RPMI8226 (cell line): ENCODE results near the gene ZNF746.

Experiments used
- DNase-seq: peaks from one replicate; pipeline ENCODE4 v3.0.0-alpha.2; 2015

The ZNF746 gene

DNA sequence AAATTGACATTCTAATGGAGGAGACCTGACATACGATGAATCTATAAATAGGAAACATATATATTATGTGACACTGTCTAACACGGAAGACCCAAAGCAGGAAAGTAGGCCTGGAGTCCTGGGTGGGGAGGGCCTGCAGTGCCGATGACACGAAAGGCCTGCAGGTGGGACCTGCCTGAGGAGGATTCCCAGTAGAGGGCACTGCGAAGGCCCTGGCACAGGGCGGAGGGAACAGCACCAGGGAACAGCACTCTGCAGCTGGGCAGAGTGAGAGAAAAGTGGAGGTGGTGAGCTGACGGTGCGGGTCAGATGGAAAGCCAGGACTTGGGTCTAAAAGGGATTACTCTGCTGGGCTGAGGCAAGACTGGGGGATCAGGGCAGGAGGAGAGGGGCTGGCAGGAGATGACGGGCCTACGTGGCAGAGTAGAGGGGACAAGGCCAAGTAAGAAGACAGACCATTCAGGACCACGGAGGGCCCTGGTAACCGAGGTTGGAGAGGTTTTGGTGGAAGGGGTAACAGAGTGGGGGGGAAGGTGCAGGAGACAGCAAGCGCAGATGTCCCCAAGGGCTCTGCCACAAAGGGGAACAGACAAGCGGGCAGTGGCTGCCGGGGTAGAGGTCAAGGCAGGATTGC lies 8.1 kb downstream of the ZNF746 start:
- DNase-seq = no peak

DNA sequence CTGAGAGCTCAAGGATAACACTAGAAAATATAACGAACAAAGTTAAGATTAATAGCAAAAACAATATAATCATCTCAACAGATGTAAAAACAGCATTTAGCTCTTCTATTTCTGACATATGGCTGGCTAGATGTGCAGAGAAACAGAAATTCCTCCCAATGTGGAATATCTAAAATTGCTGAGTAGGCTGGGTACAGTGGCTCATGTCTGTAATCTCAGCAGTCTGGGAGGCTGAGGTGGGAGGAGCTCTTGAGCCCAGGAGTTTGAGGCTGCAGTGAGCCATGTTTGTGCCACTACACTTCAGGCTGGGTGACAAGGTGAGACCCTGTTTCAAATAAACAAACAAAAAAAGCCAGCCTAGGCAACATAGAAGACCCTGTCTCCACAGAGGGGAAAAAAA lies 18.0 kb downstream of the ZNF746 start:
- no peak for DNase-seq

DNA sequence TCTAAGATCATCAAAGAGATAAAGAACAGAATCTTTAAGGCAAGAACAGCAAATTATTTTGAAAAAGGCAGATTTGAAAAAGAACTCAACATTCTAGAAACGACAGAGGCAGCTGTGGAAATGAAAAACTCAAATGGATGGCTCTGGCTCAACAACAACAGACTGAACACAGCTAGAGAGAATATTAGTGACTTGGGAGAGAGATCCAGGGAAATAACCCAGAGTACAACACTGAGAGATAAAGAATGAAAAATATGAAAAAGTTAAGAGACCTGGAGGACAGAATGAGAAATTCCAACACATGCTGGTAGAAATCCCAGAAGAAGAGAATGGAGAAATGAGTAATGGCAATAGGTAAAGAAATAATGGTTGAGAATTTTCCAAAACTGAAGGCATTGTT lies 18.9 kb downstream of the ZNF746 start:
- DNase-seq = no peak

DNA sequence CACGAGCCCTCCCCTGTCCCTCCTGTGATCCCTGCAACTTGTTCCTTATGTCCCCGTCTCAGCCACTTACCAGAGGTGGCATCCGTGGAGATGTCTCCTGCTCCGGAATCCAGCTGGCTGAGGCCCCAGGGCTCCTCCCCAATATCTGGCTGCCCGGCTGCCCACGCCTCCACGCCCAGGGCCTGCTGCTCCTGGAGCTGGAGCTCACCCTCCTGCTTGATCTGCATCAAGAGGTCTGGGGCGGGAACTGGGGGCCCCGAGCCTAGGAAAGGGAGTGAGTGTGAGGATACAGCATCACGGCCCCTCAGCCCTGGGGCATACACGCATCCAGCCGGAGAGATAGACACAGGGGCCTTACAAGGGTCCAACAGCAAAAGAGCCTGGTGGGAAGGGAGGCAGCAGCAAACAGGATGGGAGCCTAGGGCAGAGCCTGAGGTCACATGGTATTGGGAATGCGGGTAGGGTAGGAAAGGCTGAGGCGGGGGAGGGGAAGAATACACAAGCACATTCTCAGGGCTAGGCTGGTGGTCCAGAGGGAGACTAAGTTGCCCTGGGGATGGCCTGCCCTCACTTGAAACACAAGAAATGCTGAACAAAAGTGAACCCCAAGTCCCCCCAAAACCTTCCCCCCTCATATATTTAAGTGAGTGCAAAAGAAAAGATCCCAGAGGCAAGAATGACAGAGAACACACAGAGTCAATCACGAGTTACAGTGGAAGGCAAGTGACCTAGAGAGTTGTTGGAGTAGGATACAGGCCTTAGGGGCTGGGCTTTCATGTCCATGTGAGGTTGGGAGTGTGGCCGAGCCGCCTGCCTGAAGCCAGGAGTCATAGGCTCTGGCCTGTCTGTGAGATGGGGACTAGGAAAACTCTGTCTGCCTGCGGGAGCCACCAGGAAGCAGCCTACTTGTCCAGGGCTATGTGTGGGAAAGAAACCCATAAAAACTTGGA lies 19.8 kb downstream of the ZNF746 start:
- DNase-seq = no peak

DNA sequence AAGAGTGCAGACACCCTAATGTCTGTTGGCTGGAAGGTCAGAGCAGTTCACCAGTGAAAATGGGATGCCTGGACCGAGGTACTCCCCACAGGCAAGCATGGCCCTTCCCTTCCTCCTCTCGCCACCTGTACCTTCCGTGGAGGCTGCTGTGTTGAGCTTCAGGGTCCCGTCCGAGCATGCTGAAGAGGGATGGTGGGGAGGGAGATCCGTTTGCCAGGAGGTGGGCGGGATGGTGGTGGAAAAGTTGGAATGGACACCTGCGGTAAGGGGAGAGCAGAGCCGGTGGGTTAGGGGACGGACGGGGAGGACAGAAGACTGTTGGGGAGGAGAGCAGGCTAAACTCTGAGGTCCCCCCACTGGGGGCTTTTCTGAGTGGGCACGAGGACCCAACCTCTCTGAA lies 20.8 kb downstream of the ZNF746 start:
- no peak for DNase-seq

DNA sequence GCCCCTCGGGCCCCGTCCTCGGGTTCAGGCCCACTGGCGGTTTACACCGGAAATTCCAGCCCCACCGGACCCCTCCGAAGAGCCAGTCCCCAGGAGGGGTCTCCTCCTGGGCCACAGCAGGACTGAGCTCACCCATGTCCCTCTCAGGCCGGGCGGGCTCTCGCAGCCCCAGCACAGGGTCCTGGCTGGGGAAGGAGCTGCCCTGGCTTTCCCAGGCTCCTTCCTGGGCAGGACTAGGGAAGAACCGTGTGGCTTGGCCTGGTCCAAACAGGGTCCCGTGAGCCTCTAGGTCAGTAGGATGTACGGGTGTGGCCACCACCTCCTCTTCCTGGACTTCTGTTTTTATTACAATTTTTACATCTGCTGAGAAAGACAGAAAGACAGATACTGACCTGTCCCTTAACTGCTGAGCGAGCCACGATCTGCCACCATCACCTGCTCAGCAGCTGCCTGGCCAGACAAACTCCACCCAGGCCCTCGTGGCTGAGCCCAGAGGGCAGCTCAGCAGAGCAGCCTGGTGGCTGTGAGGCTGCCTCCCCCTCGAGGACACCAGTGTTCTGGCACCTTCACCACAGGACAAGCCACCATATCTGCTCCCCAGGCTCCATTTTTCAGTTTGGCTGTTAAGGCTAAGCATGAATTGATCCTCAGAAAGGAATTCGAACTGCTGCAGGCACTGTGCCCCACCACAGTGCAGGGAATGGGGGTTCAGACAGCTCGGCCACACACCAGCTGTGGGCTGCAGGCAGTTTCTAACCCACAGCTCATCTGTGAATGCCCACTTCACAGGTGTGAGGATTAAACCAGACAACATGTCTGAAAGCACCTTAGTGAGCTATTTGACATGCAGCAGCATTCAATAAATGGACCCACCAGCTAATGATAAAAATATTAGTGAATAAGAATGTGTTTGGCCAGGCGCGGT lies 22.2 kb downstream of the ZNF746 start:
- DNase-seq = no peak

DNA sequence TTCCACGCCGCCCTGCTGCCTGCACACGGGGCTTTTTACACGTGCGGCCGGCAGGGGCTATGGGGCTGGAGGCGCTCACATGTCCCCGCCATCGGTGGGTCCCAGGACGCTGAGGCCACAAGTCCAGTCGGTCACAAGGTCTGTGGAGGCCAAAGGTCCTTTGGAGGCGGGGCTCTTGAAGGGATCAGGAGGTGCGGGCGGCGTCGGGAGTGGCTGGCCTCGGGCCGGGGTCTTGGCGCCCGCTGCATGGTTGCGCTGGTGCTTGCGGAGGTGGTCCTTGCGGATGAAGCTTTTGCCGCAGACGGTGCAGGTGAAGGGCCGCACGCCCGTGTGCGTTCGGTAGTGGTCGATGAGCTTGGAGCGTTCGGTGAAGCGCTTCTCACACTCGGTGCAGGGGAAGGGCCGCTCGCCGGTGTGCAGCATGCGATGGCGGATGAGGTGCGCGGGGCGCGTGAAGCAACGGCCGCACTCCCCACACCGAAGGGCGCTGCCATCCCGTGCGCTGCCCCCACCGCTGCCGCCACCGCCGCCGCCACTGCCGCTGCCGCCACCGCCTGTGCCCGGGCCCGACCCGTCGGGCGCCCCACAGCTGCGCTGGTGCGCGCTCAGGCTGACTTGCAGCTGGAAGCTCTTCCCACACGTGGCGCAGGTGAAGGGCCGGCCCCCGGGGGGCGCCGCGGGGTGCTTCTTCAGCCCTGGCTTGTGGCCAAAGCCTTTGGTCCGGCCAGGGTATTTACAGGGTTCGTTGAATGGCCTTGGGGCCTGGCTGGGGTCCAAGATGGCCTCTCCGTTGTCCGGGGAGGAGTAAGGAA lies 23.1 kb downstream of the ZNF746 start:
- no peak for DNase-seq

DNA sequence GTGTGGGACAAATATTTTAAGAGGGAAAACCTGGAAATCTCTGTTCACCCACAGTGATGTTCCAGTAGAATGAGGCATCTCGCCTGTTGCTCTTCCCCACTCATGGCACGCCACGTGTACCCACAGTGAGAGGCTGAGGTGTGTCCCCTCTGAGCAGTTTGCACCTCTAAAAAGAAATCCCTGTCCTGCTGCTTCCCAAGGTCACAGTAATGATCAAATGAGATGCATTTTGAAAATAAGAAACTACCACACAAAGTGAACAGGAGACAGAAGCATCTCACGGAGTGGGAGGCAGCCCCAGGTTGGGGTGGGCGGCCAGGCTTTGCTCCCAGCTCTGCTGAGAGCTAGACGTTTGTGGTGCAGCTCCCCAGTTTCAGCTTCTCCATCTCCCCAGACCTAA lies 24.4 kb downstream of the ZNF746 start:
- no peak for DNase-seq

DNA sequence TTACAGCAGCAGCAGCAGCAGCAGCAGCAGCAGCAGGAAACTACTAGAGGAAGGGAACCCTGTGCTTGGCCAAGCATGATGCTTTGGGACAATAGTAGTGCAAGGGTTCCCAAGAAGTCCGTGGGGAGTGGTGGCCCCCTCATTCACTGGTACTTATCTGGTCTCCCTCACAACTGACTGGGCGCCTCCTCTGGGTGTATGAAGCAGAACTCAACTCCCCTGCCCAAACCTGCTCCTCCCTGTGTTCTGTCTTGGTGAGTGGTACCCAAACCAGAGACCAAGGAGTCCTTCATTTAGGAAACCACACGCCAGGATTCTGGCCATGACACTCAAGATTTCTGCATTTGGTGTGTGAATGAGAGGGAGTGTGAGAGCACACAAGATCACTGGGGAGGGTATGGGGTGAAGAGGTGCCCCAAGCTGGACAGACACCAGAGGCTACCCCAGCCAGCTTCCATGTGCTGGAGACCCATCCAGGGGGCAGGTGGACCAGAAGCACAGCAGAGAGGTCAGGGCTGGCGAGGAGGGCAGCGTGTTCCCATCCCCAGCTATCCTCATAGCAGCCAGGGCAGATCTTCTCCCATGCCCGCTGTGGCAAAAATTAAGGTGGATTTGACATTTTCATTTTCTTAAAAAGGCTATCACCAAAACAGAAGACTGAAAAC lies 26.2 kb downstream of the ZNF746 start:
- no peak for DNase-seq

DNA sequence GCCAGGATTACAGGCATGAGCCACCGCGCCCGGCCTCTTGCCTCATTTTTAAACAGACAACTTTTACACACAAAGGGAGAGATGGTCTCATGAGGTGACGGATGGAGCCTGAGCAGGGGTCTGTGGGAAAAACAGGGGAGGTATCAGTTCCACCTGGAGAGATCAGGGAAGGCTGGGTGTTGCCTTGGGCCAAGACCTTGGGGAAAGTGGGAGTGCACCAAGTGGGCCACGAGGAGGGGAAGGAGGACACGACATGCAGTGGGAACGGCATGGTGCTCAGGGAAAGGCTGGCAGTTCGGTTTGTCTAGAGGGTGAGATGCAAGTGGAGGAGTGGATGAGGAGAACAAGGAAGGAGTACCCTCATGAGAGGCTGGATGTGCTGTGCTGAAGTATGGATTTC lies 27.8 kb downstream of the ZNF746 start:
- no peak for DNase-seq

DNA sequence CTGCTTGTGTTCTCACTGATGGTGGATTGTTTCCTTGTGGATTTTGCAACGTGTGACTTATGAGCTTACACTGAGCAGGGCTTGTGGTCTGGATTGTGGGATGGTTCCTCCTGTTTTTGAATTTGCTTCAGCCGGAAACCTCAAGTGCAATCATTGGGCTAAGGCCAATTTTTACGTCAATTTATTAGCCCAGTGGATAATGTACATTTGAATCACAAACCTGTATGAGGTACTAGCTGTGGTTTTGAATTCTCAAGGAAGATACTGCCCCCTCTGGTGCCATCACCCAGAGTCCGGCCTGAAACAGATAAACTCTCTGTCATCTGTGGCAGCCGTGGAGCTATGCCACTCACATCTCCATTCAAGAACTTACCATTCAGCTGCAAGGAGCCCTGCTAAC lies 29.4 kb downstream of the ZNF746 start:
- DNase-seq = peak; percentile 19

DNA sequence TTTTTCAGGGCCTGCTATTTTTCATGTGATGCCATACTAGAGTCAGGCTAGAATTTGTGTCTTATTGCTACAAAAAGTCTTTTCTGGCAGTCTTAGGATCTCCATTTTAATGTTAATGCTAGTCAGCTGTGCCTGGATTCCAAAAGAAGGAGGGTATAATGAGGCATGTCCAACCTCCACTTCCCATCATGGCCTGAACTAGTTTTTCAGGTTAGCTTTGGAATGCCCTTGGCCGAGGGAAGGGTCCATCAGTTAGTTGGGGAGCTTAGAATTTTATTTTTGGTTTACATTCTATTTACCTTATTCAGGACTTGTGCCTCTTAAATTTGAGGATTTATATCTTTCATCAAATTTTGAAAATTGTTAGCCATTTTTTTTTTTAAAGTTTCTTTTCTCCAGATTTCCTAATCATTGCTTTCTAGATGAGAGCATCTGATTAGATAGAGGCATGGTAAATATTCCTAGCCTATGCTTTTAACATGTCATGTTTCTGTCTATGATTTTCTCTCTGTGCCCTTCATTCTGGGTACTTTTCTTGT lies 30.2 kb downstream of the ZNF746 start:
- DNase-seq = no peak

DNA sequence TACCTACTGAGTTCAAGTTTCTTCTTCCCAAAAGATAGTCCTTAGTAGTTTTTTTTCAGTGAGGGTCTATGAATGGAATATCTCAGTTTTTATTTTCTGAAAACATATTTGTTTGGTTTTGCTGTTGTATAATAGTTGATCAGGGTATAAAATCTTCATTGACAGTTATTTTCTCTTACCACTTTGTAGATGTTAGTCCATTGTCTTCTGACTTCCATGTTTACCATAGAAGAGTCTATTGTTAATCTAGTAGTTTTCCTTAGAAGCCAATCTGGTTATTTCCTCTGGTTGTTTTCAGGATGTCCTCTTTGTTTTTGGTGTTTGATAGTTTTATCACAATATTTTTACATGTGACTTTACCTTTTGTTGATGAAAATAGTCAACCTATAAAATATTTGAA lies 31.2 kb downstream of the ZNF746 start:
- no peak for DNase-seq

DNA sequence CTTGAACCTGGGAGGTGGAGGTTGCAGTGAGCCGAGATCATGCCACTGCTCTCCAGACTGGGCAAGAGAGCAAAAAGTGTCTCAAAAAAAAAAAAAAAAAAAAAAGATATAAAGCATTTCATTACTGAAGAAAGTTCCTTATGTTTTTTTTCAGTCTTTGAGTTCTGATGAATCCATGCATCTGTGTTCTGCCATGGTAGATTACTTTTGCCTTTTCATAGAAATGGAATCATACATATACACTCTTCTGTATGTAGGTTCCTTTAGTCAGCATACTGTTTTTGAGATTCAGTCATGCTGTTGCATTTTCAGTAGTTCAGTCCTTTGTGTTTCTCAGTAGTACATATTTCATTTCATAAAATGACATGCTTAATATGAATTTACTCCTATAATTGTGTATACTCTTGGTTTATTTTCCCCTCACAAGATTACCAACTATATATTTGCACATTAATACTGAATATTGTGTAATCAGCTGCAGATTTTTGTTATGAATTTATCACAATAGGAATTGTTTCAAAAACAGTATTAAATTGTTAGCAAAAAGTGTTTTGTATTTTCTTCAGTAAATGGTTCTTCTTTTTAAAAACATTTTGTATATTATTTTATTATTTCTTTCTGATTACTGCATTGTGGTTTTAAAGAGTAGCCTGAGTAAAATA lies 34.0 kb downstream of the ZNF746 start:
- DNase-seq = no peak

DNA sequence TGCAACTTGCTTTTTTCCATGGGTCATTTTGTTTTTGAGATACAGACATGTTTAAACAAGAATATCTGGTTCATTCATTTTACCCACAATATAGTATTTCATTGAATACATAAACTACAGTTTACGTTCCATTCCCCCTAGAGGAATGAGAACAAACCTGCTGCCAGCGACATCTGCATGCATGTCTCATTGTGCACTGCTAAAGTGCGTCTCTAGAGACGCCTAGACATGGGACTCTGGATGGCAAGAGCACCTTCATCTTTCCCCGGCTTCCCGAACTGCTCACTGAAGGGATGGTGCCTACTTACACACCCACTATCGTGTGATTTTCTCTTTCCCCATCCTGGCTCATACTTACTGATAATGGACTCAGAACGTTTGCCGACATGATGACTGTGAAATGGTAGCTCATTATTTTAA lies 35.5 kb downstream of the ZNF746 start:
- no peak for DNase-seq

DNA sequence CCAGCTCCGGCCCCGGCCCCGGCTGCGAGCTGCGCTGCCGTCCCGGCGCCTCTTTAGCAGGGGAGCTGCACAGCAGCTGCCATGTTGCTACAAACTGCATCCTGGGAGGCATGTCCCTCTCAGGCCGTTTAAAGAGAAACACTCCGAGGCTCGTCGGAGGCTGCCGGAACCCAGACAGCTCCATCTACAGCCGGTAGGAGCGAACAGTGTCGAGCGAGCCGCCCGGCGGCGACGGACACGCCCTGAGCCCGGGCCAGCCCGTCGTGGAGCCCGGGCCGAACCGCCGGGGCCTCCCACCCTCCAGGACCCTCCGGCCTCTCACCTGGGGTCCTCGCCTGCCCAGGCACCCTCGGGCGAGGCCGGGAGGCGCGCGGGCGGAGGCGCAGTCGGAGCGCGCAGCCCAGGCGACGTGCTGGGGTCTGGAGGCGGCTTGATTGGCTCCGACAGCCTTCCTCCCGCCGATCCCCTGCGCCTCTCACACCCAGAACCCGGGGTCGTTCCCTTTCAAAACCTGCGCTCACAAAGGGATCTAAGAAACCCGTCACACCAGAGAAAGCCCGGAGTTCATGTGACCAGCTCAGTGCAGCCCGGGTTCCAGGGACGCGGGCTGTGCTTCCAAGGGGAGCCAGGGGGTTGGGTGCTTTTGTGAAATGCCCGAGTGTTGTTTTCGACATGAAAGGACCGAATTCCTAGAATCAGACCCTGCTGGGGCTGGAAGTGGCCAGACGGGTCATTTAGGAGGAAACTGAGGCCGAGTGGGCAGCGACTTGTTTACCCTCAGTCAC lies 36.9 kb downstream of the ZNF746 start, which contains the start of gene ZNF777:
Gene ZNF777, minus strand, starts transcription at position 570 of the 785 bp plus-strand sequence. CDS start 5,040 bp downstream, outside the sequence.
- DNase-seq = peak; percentile 93

DNA sequence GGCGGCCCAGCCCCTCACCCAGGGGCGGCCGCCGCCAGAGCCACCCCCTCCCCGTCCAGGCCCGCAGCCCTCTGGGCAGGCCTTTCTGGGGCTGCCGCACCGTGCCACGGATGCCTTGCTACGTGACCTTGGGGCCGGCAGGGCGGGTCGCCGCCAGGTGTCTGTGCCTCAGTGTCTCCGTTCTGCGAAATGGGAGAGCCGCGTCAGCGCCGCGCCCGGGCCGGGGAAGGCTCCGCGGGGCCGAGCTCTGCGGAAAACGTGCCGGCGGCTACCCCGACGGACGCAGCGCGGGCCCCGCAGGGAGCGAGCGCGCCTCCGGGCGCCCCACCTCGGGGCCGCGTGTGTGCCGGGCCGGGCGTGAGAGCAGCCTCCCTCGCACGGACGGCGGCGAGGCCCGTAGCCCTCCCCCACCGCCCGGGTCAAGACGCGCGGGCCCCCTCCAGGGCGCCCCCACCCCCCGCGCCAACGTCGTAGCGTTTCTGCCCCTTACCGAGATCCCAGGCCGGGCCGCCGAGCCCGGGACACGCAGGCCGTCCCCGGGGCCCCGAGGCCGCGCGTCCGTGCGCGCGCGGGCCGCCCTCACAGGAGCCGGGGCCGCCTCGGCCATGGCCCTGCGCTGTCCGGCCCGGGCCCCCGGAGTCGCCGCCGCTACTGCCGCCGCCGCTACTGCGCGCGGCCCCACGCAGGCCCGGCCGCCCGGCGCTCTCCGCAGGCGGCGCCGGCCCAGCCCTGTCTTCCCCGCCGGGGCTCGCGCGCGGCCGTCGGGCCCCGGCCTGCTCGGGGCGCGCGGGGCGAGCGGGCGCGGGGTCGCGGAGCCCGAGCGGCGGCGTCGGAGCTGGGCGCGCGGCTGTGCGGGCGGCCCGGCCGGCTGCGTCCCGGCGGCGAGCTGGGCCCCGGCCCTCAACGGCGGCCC lies 37.8 kb downstream of the ZNF746 start:
- peak; percentile 36 for DNase-seq

DNA sequence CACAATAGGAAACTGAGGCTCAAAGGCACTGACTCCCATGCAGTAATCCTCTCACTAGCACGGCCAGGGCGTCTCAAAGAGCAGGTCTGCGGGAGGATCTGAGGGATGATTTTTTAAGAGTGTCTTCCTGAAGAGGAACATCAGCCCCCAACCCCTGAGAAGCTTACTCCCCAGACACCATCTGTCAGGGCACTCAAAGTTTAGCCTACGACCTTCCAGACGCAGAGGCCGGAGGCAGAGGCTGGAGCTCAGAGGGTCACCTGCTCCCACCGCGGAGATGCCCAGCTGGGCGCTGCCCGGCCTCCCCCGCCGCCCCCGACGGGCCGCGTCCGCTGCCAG lies 38.4 kb downstream of the ZNF746 start:
- DNase-seq = no peak

DNA sequence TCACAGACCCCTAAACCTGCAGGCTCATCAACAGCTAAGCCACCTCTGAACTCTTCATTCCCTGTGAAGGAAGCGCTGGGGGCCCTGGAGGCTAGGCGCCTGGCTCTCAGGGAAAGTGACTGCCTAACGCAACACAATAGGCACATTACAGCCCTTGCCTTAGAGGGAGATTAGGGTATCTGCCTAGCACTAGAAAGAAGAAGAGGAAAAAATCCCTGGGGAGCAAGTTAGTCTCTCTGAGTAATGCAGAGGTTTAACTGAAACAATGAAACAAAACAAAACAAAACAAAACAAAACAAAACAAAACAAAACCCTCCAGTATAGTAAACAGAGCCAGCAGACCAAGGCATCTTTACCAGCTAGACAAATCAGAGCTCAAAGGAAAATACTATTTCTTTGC lies 39.4 kb downstream of the ZNF746 start:
- no peak for DNase-seq
